Cardiac muscle cell (in vitro differentiated cells and primary cell): ENCODE measurements around the gene CCN6. TPM values are rescaled to one million over a fixed set of nuclear protein-coding genes. Genes with fewer than 3 reads are reported as not detected.

Experiments
- DNase-seq, 2 donors: peaks; one replicate each; pipeline versions ENCODE4 v3.0.0 to v3.0.0-alpha.2; 2010 to 2017; ENCODE audit warnings: low read depth in 1 of 2, low spot score in 1 of 2
- H3K27ac ChIP-seq: fragments of 200-600 bp; sonication (generic); 2 replicates; pipeline ENCODE4 v1.5.1; 2016
- H3K27me3 ChIP-seq: fragments of 200-600 bp; sonication (generic); 2 replicates; pipeline ENCODE4 v1.6.0; 2016; ENCODE audit warnings: control low read depth
- H3K36me3 ChIP-seq: fragments of 200-600 bp; sonication (generic); 2 replicates; pipeline ENCODE4 v1.5.1; 2016; ENCODE audit warnings: control low read depth
- H3K4me1 ChIP-seq: fragments of 200-600 bp; sonication (generic); 2 replicates; pipeline ENCODE4 v1.8.1; 2017; ENCODE audit warnings: low read depth, mild to moderate bottlenecking, mixed run types
- H3K4me3 ChIP-seq: fragments of 200-600 bp; sonication (generic); 2 replicates; pipeline ENCODE4 v1.5.1; 2016; ENCODE audit warnings: mild to moderate bottlenecking
- H3K9me3 ChIP-seq: fragments of 200-600 bp; sonication (generic); 2 replicates; pipeline ENCODE4 v1.5.1; 2017; ENCODE audit warnings: low read depth, mild to moderate bottlenecking, control low read depth
- CTCF ChIP-seq: IDR thresholded peaks from 2 replicates; pipeline ENCODE4 v1.5.1; 2012; ENCODE audit warnings: low read depth, mild to moderate bottlenecking, low read length
- polyA plus RNA-seq: library from polyadenylated mRNA; unstranded; fragments of >200 nt; fragmentation: Nextera tagmentation; extraction: Ambion mirVana; gene quantifications from 2 replicates; pipeline ENCODE4 v1.2.1, GENCODE V29; 2016
- total RNA-seq: library from RNA; depleted of rRNA; stranded (reverse); fragments of >200 nt; gene quantifications from 2 replicates; pipeline ENCODE4 v1.2.3, GENCODE V29; 2016

CCN6 gene
- total and polyA plus RNA-seq, 2 experiments from 2014 or later, result 0.11 TPM; not detected in 1

GRCh38 chr6:112066606-112067005 is 12.7 kb downstream of the CCN6 start:
- H3K27ac ChIP-seq, result no peak overlapping the region
- H3K4me3 ChIP-seq, result no peak overlapping the region
- H3K27me3 ChIP-seq, result no peaks in the 10 kb centered on the region
- no peak for TF ChIP-seq CTCF
- no peak for DNase-seq
- peaks cover 17% of the 10 kb centered on the region for H3K36me3 ChIP-seq
- H3K4me1 ChIP-seq, result no peaks in the 10 kb centered on the region
- no peaks in the 10 kb centered on the region for H3K9me3 ChIP-seq

- Histone ChIP-seq H3K27me3 (no peaks in the 10 kb centered on the region), H3K27ac (no peak overlapping the region), H3K9me3 (no peaks in the 10 kb centered on the region), H3K36me3 (peaks cover 23% of the 10 kb centered on the region), H3K4me1 (no peaks in the 10 kb centered on the region), H3K4me3 (no peak overlapping the region)
- no peak for TF ChIP-seq CTCF
- no peak for DNase-seq
Observed at GRCh38 chr6:112081569-112081968, 27.7 kb downstream of the CCN6 start.

- no peaks in the 10 kb centered on the region for H3K9me3 ChIP-seq
- H3K36me3 ChIP-seq, result peaks cover 4% of the 10 kb centered on the region
- H3K4me3 ChIP-seq, result no peak overlapping the region
- H3K27me3 ChIP-seq, result no peaks in the 10 kb centered on the region
- peaks cover 4% of the 10 kb centered on the region for H3K4me1 ChIP-seq
- DNase-seq, result peak in 1 of 2 donors; percentile 16
- no peak overlapping the region for H3K27ac ChIP-seq
- TF ChIP-seq CTCF, result no peak
Observed at GRCh38 chr6:112085286-112086065, 31.6 kb downstream of the CCN6 start.

GRCh38 chr6:112086744-112087135 is 32.8 kb downstream of the CCN6 start:
- H3K36me3 ChIP-seq, result no peaks in the 10 kb centered on the region
- DNase-seq, result peak; percentile 21 to 44
- H3K9me3 ChIP-seq, result no peaks in the 10 kb centered on the region
- peak overlapping the region; percentile 87 for H3K27ac ChIP-seq
- peak; percentile 25 for TF ChIP-seq CTCF
- H3K27me3 ChIP-seq, result no peaks in the 10 kb centered on the region
- peak overlapping the region; percentile 50 for H3K4me3 ChIP-seq
- H3K4me1 ChIP-seq, result peaks cover 4% of the 10 kb centered on the region

- TF ChIP-seq CTCF, result no peak
- Histone ChIP-seq H3K36me3 (no peaks in the 10 kb centered on the region), H3K4me1 (peaks cover 4% of the 10 kb centered on the region), H3K9me3 (no peaks in the 10 kb centered on the region), H3K27me3 (no peaks in the 10 kb centered on the region), H3K27ac (peak within 1 kb of the TSS; percentile 87), H3K4me3 (peak within 1 kb of the TSS; percentile 50)
- DNase-seq, result peak; percentile 98
Observed at GRCh38 chr6:112087136-112087911, 33.4 kb downstream of the CCN6 start, which contains the start of the genes FAM229B and TUBE1. Gene FAM229B, plus strand, starts transcription at chr6:112087591. Its CDS starts 11,693 bp downstream, at chr6:112099284. Gene TUBE1, minus strand, starts transcription at chr6:112087482. Its CDS starts 48 bp downstream, at chr6:112087434.
